Activated CD4-positive, CD25-positive, alpha-beta regulatory T cell treated with anti-CD3 and anti-CD28 coated beads, Interleukin-2, amount 50 U/mL, for 16 hours (primary cell): ENCODE data around the gene KLC3.

Experiments
- DNase-seq: peaks from one replicate; pipeline ENCODE4 v3.0.0-alpha.2; 2020; ENCODE audit warnings: low read depth, low spot score

KLC3 gene

DNA sequence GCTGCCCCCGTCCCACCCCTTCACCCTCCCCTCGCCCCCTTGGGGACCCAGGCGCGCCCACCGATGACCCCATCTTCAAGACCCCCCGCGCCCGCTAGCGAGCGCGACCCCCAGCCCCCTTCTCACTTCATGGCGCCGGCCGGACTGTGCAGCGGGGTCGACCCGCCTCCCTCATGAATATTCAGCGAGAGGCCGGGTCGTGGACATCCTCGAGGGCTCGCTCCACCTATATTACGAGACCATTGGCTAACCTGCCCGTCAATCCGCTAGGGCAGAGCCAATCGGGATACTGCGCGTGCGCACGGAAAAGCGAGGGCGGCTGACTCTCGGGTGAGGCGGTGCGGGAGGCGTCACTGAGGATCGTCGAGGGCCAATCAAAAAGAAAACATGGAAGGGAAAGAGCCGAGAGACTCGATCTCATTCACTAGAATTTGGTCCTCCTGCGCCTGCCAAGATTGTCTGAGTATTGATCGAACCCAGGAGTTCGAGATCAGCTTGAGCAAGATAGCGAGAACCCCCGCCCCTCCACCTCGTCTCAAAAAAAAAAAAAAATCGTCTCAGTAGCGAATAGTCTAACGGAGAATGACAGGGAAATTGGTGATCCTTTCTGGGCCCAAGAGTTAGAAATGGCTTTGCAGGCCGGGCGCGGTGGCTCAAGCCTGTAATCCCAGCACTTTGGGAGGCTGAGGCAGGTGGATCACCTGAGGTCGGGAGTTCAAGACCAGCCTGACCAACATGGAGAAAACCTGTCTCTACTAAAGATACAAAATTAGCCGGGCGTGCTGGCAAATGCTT is 30.1 kb downstream of the KLC3 start, which contains the start of gene ERCC2:
TSS of gene ERCC2 (minus strand) at position 164 of the 795 bp plus-strand sequence. CDS start at position 131, 33 bp downstream.
- peak; percentile 100 for DNase-seq

- no peak for DNase-seq
These were observed 35.6 kb downstream of the KLC3 start for GRCh38 chr19:45376045-45376724.

DNA sequence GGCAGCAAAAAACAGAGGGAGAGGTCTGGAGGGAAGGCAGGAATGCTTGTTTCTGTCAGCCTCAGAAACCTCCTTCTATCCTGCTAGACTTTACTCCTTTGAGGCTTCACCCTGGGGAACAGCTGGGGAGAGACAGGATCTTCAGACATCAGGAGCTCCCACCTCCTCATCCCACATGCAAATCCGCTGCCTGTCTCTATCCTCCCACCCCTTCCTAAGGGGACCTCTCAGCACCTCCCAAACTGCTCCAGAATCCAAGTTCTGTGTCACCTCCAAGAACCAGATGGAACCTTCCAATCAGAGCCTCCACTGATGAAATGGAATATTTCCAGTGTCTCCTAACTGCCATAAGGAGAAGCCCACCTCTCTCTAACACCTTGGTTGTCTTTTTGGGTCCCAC is 39.6 kb downstream of the KLC3 start:
- no peak for DNase-seq

DNA sequence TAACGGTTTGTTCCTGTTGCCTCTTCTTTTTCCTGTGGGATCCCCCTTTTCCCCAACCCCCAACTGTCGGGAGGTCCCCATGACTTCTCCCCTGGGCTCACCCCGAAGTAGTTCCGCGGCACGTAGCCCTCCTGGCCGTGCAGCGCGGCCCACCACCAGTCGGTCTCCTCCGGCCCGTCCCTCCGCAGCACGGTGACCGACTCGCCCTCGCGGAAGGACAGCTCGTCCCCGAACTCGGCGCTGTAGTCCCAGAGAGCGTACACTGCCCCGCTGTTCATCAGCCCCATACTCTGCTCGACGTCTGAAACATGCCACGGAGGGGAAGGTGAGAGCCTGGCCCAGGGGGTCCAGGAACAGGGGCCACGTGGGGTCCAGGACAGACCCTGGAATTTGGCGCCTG is 41.9 kb downstream of the KLC3 start:
- no peak for DNase-seq

- DNase-seq: no peak
These were observed 45.1 kb downstream of the KLC3 start for GRCh38 chr19:45385392-45386221.

DNA sequence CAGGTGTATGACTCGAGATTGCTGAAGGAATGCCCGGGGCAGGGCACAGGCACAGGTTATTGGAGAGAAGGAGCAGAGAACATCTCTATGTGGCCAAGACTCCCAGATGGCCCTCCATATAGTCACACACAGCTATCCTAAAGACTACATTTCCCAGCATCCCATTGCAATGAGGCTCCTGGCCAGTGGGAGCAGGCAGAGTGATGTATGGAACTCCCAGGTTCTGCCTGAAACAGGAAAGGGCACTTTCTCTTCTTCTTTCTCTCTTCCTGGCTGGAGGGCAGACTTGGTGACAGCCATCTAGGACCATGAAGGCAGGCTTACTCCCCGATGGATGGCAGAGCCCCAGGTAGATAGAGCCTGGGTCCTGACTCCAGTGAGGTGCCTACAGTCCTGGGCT is 50.8 kb downstream of the KLC3 start:
- no peak for DNase-seq

- no peak for DNase-seq
These were observed 51.5 kb downstream of the KLC3 start for GRCh38 chr19:45391871-45392665.

GRCh38 chr19:45395821-45396617 is 55.5 kb downstream of the KLC3 start:
- DNase-seq: no peak

DNA sequence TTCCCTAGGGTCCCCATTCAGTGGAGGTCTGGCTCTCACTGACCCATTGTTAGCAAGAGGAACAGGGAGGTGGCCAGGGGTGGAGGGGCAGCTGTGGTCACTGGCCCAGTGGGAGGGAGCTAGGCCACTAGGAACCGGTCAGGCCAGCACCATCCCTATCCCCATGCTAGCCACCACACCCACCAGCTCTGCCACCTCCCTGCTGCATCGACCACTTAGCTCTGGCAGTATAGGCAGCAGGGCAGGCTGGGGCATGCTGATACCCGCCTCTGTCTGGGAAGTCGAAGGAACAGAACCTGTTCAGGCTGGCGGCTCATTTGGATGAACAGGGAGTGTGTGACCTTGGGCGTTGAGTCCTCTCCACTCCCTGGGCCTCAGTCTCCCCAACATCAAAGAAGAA is 59.6 kb downstream of the KLC3 start:
- no peak for DNase-seq
